HG02870 (cell line): ENCODE data around the gene PSG1.
"Not testable (repeated sequence)": the region's sequence is repeated elsewhere in the genome, so short reads cannot be mapped to it uniquely, and the experiment has no call there.

Experiments used
- ATAC-seq: cut with Tn5 transposase; IDR thresholded peaks from one replicate; pipeline ENCODE4 v1.9.1; 2021; ENCODE audit warnings: mild to moderate bottlenecking, moderate library complexity; ENCODE audit not compliant: unreplicated experiment

PSG1 gene

DNA sequence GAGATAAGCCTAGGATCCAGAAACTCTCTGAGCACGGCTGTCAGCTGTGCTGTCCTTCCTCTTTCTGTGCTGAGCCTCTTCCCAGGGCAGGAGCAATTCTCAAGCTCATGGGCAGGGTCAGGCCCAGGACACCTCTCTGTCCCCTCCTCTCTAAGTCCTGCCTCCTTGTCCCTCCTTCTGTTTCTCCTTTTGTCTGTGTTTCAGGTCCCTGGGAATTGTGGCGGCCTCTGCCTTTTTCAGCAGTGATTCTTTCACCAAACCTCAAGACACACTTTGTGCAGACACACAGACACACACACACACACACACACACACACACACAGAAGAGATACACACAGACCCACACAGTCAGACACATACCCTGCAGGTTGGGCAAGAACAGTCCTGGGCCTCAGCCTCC, at the start of gene PSG1:
Gene PSG1 (minus strand): TSS at position 101 of the 400 bp plus-strand sequence. CDS start 132 bp downstream, outside the sequence.
- ATAC-seq, result no peak

- ATAC-seq, result no peak
These were observed 49.4 kb upstream of the PSG1 start for GRCh38 chr19:42928896-42929295.

DNA sequence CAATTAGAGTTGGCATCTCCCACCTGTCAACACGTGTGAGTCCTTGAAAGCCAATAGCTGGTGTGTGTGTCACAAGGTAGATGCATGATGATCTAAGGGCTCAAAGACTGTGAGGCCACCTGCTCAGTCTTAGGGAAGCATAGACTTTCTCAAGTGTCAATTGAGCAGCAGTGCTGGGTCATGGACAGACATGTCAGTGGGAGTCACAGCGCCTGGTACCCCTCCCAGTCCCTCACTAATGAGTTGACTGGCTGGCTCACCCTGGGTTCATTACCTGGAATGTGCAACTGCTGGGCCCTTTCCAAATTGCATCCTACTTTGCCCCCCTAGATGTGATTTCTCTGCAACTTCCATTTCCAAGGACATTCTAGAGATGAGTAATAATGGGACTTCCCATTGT, 47.3 kb upstream of the PSG1 start:
- ATAC-seq, result no peak

GRCh38 chr19:42923106-42923505, 43.6 kb upstream of the PSG1 start:
- not testable (repeated sequence) for ATAC-seq

- ATAC-seq, result not testable (repeated sequence)
These were observed 41.5 kb upstream of the PSG1 start for GRCh38 chr19:42920971-42921370.

GRCh38 chr19:42919757-42920079, 40.2 kb upstream of the PSG1 start:
- no peak for ATAC-seq

DNA sequence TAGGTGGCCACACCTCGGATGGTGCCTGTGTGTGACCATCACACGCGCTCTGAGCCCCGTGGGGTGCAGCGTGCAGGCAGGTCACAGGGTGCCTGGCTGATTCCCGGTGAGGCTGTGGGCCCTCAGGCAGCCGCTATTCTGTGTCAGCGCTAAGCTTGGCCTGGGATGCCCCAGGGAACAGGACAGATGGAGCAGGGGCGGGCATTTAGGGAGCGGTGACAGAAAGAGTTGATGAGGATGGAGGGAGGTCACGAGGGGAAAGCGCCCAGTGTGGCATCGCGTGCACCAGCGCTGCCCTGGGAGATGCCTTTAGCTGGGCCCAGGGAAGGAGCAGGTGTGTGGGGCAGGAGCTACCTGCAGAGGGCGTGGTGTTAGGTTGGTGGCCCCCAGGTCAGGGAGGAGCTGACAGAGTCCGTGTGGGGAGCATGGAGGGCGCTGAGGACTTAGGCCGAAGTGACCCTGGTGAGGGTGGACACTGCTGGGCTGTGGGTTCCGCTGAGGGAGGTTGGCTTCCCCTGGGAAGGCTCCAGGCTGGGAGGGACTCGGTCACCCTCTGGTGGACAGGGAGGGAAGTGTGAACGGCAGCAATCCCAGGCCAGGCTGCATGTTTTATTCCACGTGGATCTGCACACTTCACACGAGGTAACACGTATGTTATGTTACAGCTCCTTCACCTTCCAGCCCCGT, 39.7 kb upstream of the PSG1 start:
- not testable (repeated sequence) for ATAC-seq

GRCh38 chr19:42918377-42919069, 39.0 kb upstream of the PSG1 start:
- ATAC-seq, result not testable (repeated sequence)

GRCh38 chr19:42917634-42918033, 38.1 kb upstream of the PSG1 start, which contains the start of gene PSG6:
Gene PSG6 (minus strand): TSS chr19:42917894. CDS start chr19:42917792, 102 bp downstream.
- ATAC-seq, result not testable (repeated sequence)

GRCh38 chr19:42916931-42917330, 37.4 kb upstream of the PSG1 start:
- not testable (repeated sequence) for ATAC-seq

GRCh38 chr19:42913516-42913915, 34.0 kb upstream of the PSG1 start:
- not testable (repeated sequence) for ATAC-seq

DNA sequence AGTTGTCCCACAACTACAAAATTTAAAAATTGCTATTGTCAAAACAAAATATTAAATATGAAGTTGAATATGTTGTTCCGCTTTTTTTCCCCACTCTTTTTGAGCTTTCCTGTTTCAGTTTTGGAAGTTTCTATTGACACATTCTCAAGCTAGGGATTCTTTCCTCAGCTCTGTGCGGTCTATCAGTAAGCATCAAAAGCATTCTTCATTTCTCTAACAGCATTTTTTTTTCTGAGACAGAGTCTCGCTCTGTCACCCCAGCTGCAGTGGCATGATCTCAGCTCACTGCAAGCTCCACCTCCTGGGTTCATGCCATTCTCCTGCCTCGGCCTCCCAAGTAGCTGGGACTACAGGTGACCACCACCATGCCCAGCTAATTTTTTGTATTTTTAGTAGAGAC, 33.4 kb upstream of the PSG1 start:
- ATAC-seq, result not testable (repeated sequence)

- not testable (repeated sequence) for ATAC-seq
These were observed 32.2 kb upstream of the PSG1 start for GRCh38 chr19:42911731-42912130.

DNA sequence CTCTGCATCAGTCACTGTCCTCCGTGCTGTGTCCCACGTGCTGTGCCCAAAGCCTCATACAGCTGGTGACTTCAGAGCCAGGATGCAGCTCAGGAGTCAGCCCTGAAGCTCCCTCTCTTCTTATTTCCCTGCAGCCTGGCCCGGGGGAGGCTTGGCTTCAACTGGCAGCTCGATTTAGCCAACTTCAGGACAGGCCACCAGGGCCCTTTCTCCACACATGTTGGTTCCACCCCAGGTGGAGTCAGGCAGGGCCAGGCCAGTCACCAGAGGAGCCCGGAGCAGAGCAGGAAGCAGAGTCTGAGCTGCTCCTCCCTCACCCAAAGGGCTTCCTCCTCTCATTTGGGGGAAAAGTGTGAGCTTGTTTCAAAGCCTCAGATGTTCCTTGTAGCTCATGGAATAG, 26.6 kb upstream of the PSG1 start:
- not testable (repeated sequence) for ATAC-seq

- ATAC-seq, result not testable (repeated sequence)
These were observed 21.0 kb upstream of the PSG1 start for GRCh38 chr19:42900561-42900960.

DNA sequence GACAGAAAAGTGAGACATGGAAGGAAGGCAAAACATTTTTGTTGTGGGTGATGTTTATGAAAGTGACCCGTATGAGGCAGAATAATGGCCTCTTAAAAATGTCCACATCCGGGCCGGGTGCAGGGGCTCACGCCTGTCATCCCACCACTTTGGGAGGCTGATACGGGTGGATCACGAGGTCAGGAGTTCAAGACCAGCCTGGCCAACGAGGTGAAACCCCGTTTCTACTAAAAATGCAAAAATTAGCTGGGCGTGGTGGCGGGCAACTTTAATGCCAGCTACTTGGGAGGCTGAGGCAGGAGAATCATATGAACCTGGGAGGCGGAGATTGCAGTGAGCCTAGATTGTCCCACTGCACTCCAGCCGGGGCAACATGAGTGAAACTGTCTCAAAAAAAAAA, 20.2 kb upstream of the PSG1 start:
- ATAC-seq, result not testable (repeated sequence)

DNA sequence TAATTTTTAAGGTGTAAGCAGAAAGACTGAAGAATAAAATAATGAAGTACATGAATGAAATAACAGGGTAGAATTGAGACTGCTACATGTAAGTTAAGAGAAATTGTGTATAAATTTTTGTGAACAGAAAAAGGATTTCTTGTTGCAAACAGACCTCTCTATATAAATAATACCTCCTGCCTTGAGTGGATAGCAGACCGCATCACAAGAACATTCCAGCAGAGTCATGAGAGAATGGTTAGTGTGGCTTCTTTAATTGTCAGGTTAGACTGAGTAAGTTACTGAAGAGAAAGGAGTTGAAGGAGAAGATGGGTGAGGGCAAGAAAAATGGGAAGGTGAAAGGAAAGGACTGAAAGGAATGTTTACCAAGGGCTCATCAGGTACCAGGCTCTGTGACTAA, 19.6 kb upstream of the PSG1 start:
- not testable (repeated sequence) for ATAC-seq

DNA sequence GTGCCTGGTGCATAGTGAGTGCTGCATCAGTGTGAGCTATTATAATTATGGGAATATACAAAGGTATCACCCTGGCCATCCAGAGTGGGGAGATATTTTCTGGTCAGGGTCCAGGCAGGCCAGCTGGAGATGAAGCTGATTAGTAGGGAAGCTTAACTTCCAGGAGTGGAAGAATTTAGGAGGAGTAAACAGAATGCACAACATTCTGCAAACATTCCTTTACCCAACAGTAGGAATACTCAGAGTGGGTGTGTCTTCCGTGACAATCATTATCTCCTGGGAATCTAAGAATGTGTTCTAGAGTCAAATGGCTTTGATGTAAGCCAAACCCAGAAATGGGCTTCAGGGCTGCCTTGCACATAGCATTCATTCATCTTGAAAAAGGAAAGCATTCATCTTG, 19.1 kb upstream of the PSG1 start:
- ATAC-seq, result not testable (repeated sequence)

DNA sequence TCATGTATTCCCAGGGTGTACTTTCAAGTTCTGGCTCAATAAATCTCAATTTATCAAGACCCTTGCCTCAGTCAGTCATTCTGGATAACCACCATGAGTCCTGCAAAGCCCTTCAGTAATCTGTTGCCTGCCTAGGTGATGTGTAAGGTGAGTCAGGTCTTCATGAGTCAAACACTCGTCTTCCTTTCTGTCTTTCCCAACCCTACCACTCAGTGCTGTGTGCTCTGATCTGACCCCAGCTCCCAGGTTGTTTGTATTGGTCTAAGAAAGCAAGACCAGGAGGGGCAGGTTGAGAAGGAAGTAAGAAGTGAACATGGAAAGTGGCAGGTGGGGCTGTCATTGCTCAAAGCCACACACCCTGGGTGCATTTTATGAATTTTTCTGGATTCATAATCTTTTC, 18.2 kb upstream of the PSG1 start:
- ATAC-seq, result not testable (repeated sequence)

GRCh38 chr19:42890446-42890845, 10.9 kb upstream of the PSG1 start:
- not testable (repeated sequence) for ATAC-seq

- ATAC-seq, result not testable (repeated sequence)
These were observed 8.4 kb upstream of the PSG1 start for GRCh38 chr19:42887876-42888445.

DNA sequence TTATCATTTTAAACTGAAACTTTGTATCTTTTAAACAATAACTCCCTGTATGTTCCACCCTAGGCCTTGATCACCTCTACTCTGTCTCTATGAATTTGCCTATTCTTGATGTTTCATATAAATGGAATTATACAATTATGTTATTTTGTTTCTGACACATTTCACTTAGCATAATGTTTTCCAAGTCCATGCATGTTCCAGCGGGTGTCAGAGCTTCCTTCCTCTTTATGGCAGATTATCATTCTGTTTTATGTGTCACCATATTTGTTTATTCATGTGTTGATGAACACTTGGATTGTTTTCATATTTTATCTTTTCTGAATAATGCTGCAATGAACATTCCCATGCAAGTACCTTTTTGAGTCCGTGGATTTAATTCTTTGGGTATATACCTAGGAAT, 3.2 kb upstream of the PSG1 start:
- ATAC-seq, result not testable (repeated sequence)
